A673 (cell line): Measurements from ENCODE around the gene TSPYL2.

Source experiments
- CTCF ChIP-seq: fragments of 300-800, 200-600 bp; sonication (generic); conservative IDR thresholded peaks from 2 replicates; pipeline ENCODE4 v1.5.1; 2017; ENCODE audit warnings: low read depth, mild to moderate bottlenecking, antibody characterized with exemption, low read length, moderate library complexity, mixed read lengths
- EZH2 ChIP-seq: fragments of 200-600 bp; sonication (generic); IDR thresholded peaks from 2 replicates; pipeline ENCODE4 v1.6.1; 2017; ENCODE audit warnings: borderline replicate concordance, low read depth, mild to moderate bottlenecking, mixed read lengths, antibody characterized with exemption, low read length; ENCODE audit not compliant: poor library complexity, severe bottlenecking

- TF ChIP-seq EZH2 (no peak), CTCF (no peak)
These were observed 7.8 kb downstream of the TSPYL2 start for GRCh38 chrX:53089925-53090324.
